K562 (cell line): ENCODE results near the gene OSBPL3. TPM values are rescaled to one million over a fixed set of nuclear protein-coding genes. Genes with fewer than 3 reads are reported as not detected.

Experiments used
- ATAC-seq: fragments of 200-7000 bp; cut with Tn5 transposase; 3 replicates; pipeline ENCODE4 v1.9.1; 2020; ENCODE audit warnings: moderate library complexity
- BruUV-seq: library from RNA; stranded (reverse); fragments of 400-500 nt; replicated peaks from 2 replicates; lab custom pipeline; 2021; lab: Mats Ljungman, UMichigan
- CTCF ChIA-PET: fragments of 300-600 bp; formaldehyde crosslinking; extraction: SDS; loops from one replicate; lab custom pipeline; 2021; ENCODE audit warnings: low intra/inter-chr PET ratio; lab: Yijun Ruan, JAX
- POLR2A ChIA-PET: fragments of 300-600, 350-650 bp; sonication (Branson Sonifier 250); formaldehyde crosslinking; extraction: SDS; loops from one replicate; lab custom pipeline; 2021; ENCODE audit warnings: antibody characterized with exemption, inconsistent platforms; lab: Yijun Ruan, JAX
- DNase-seq, 4 experiments: peaks; one replicate each; pipeline versions ENCODE4 v3.0.0 to v3.0.0-alpha.2; 2011 to 2018; ENCODE audit warnings: low spot score in 3 of 4, mixed read lengths in 3 of 4; ENCODE audit errors: extremely low read depth in 1 of 4
- FAIRE-seq: peaks from 2 replicates; lab custom pipeline; 2011; peaks lifted over from hg19 to GRCh38; lab: Jason Lieb, UNC
- H2AFZ ChIP-seq: 2 replicates; pipeline ENCODE4 v1.6.0; 2011; ENCODE audit warnings: low read depth, low read length, control low read depth, inconsistent platforms
- H3K27ac ChIP-seq: fragments of 200-600 bp; 3 replicates; pipeline ENCODE4 v1.8.0; 2011; ENCODE audit warnings: low read depth, mild to moderate bottlenecking, control low read depth, inconsistent platforms, low read length, moderate library complexity, mixed read lengths; ENCODE audit errors: extremely low read depth
- H3K27me3 ChIP-seq, 2 experiments: fragments of 300-600 bp in 1 of 2; 2 replicates in 1 of 2; 3 replicates in 1 of 2; pipeline versions ENCODE4 v1.6.0 to v1.8.0; 2011; ENCODE audit warnings: inconsistent platforms in 2 of 2, low read length in 2 of 2, mild to moderate bottlenecking in 1 of 2, mixed read lengths in 1 of 2, moderate library complexity in 1 of 2; ENCODE audit not compliant: control insufficient read depth in 2 of 2, insufficient read depth in 2 of 2
- H3K36me3 ChIP-seq: fragments of 300-600 bp; 3 replicates; pipeline ENCODE4 v1.8.0; 2011; ENCODE audit warnings: mild to moderate bottlenecking, low read length, inconsistent platforms; ENCODE audit not compliant: control insufficient read depth, insufficient read depth
- H3K4me1 ChIP-seq, 2 experiments: fragments of 200-600 bp in 1 of 2; replicated peaks in 1 of 2; 2 replicates in 1 of 2; 3 replicates in 1 of 2; pipeline versions ENCODE4 v1.5.1 to v1.8.0; 2011; ENCODE audit warnings: inconsistent platforms in 2 of 2, low read length in 2 of 2, mild to moderate bottlenecking in 1 of 2, mixed read lengths in 1 of 2, moderate library complexity in 1 of 2; ENCODE audit not compliant: control insufficient read depth in 2 of 2, insufficient read depth in 2 of 2
- H3K4me2 ChIP-seq: 2 replicates; pipeline ENCODE4 v1.6.1; 2011; ENCODE audit warnings: low read length, control low read depth, inconsistent platforms, mixed read lengths; ENCODE audit not compliant: insufficient read depth
- H3K4me3 ChIP-seq: fragments of 200-600 bp; sonication (generic), shearing (Covaris generic); 2 replicates; pipeline ENCODE4 v1.5.1; 2016; ENCODE audit warnings: control low read depth, inconsistent platforms
- H3K79me2 ChIP-seq: fragments of 200-600 bp; 3 replicates; pipeline ENCODE4 v1.8.0; 2011; ENCODE audit warnings: low read length, inconsistent platforms; ENCODE audit not compliant: control insufficient read depth, insufficient read depth
- H3K9ac ChIP-seq, 2 experiments: 2 replicates each; pipeline versions ENCODE4 v1.6.0 to v1.6.1; 2011; ENCODE audit warnings: low read depth in 2 of 2, low read length in 2 of 2, control low read depth in 1 of 2, inconsistent platforms in 1 of 2, mild to moderate bottlenecking in 1 of 2, mixed read lengths in 1 of 2; ENCODE audit not compliant: insufficient read depth in 1 of 2
- H3K9me1 ChIP-seq: one replicate; pipeline ENCODE4 v1.6.0; 2011; ENCODE audit warnings: inconsistent platforms, mild to moderate bottlenecking, low read length, moderate library complexity; ENCODE audit not compliant: control insufficient read depth, insufficient read depth
- H3K9me3 ChIP-seq: replicated peaks from 2 replicates; pipeline ENCODE4 v1.5.1; 2011; ENCODE audit warnings: low read depth, low read length, inconsistent platforms; ENCODE audit not compliant: control insufficient read depth, insufficient read depth
- H4K20me1 ChIP-seq: replicated peaks from 2 replicates; pipeline ENCODE4 v1.6.1; 2011; ENCODE audit warnings: low read length, inconsistent platforms, mixed read lengths; ENCODE audit not compliant: control insufficient read depth, insufficient read depth
- CLOCK ChIP-seq: fragments of 250-450 bp; sonication (Bioruptor Pico); IDR thresholded peaks from 2 replicates; pipeline ENCODE4 v1.4.0; 2020; ENCODE audit warnings: mild to moderate bottlenecking, moderate library complexity, borderline replicate concordance
- CREB1 ChIP-seq, 2 experiments: sonication (generic) in 1 of 2; formaldehyde crosslinking in 1 of 2; IDR thresholded peaks; 2 replicates each; pipeline versions ENCODE4 v1.6.1 to v1.8.0; 2012 to 2022; ENCODE audit warnings: inconsistent platforms in 1 of 2, mild to moderate bottlenecking in 1 of 2, missing genetic modification reagents in 1 of 2, moderate library complexity in 1 of 2
- FOXK2 ChIP-seq, 2 experiments: fragments of 450-650 bp; IDR thresholded peaks in 1 of 2; conservative IDR thresholded peaks in 1 of 2; 2 replicates each; pipeline ENCODE4 v1.6.1; 2016; ENCODE audit warnings: low read depth in 2 of 2, mild to moderate bottlenecking in 1 of 2
- MEIS2 ChIP-seq: fragments of 450-650 bp; IDR thresholded peaks from 2 replicates; pipeline ENCODE4 v1.6.1; 2014; ENCODE audit warnings: mild to moderate bottlenecking; ENCODE audit not compliant: partially characterized antibody
- NR0B1 ChIP-seq: fragments of 450-650 bp; IDR thresholded peaks from one replicate; pipeline ENCODE4 v1.6.1; 2018; ENCODE audit warnings: mild to moderate bottlenecking, moderate library complexity; ENCODE audit not compliant: partially characterized antibody
- PBX2 ChIP-seq, 2 experiments: IDR thresholded peaks in 1 of 2; conservative IDR thresholded peaks in 1 of 2; 2 replicates each; pipeline ENCODE4 v1.6.1; 2016; ENCODE audit warnings: low read depth in 2 of 2, mild to moderate bottlenecking in 1 of 2, missing compliant biosample characterization in 1 of 2, missing genetic modification characterization in 1 of 2, moderate library complexity in 1 of 2
- RAD51 ChIP-seq: fragments of 450-650 bp; IDR thresholded peaks from 2 replicates; pipeline ENCODE4 v1.7.1; 2016; ENCODE audit warnings: low read depth, mild to moderate bottlenecking, borderline replicate concordance
- USF1 ChIP-seq: sonication (generic); formaldehyde crosslinking; IDR thresholded peaks from 2 replicates; pipeline ENCODE4 v1.9.0; 2022; ENCODE audit warnings: mild to moderate bottlenecking, missing genetic modification reagents
- ZBTB34 ChIP-seq: fragments of 250-450 bp; sonication (Bioruptor Pico); IDR thresholded peaks from 2 replicates; pipeline ENCODE4 v1.8.0; 2021; ENCODE audit warnings: mild to moderate bottlenecking, moderate library complexity
- ZFX ChIP-seq: sonication (generic); formaldehyde crosslinking; IDR thresholded peaks from 2 replicates; pipeline ENCODE4 v1.8.0; 2022; ENCODE audit warnings: mild to moderate bottlenecking, missing genetic modification reagents, moderate library complexity
- ZNF764 ChIP-seq: fragments of 250-450 bp; sonication (Bioruptor Pico); IDR thresholded peaks from 2 replicates; pipeline ENCODE4 v1.4.0; 2020; ENCODE audit warnings: low read depth, mild to moderate bottlenecking, moderate library complexity
- WGBS: fragments of 100-300 bp; shearing (Covaris generic); methylation state at CpG from one replicate; pipeline ENCODE4 v1.1.6; 2016; ENCODE audit warnings: low coverage, mixed read lengths; ENCODE audit not compliant: insufficient coverage; ENCODE audit errors: missing lambda C conversion rate; 5-methylcytosine and 5-hydroxymethylcytosine counted together
- in situ Hi-C: fragments of 300-500 bp; cut with MboI; formaldehyde crosslinking; loops from 4 replicates; pipeline ENCODE4 v1.15.0; 2018; ENCODE audit warnings: inconsistent platforms, mixed read lengths
- intact Hi-C: fragments of 100-400 bp; cut with micrococcal nuclease; formaldehyde crosslinking; loops from 2 replicates; pipeline ENCODE4 v1.14.2; 2022
- polyA plus RNA-seq, 8 experiments: library from polyadenylated mRNA; depleted of rRNA in 4 of 8; stranded (reverse) in 5 of 8; unstranded in 3 of 8; fragments of >200 nt; fragmentation: Nextera tagmentation in 2 of 8; fragmentation: Illumina TruSeq in 1 of 8; extraction: Ambion mirVana in 2 of 8; extraction: Trizol in 1 of 8; gene quantifications; 2 replicates each; pipeline versions ENCODE4 v1.2.1 to v1.2.3, GENCODE V29; 2011 to 2014; ENCODE audit warnings: inconsistent platforms in 1 of 8, missing spikeins in 1 of 8
- total RNA-seq, 7 experiments: library from RNA; depleted of rRNA in 6 of 7; stranded (reverse); fragments of >200 nt in 6 of 7; fragmentation: Illumina TruSeq in 2 of 7; extraction: Trizol in 2 of 7; gene quantifications; 2 replicates each; pipeline versions ENCODE4 v1.2.1 to v1.2.3, GENCODE V29; 2011 to 2021; ENCODE audit warnings: low replicate concordance in 1 of 7

Gene OSBPL3
- total and polyA plus RNA-seq, 9 of the 15 experiments (the other 6 are each of a cell fraction or from before 2014, with no cell fraction given), result 4.8 to 37.2 (median 26.5) TPM

GRCh38 chr7:24921362-24921679, 58.7 kb downstream of the OSBPL3 start:
- H3K36me3 ChIP-seq, result 0 out of 3 replicates have a peak, but pooled peaks cover 3% of the 10 kb centered on the region
- H4K20me1 ChIP-seq, result no peaks in the 10 kb centered on the region
- no peak overlapping the region for H3K9ac ChIP-seq
- in situ Hi-C loops, result no loop called here
- WGBS, result 17% methylated on average over 3 of the region's 3 CpGs
- FAIRE-seq (no peak), DNase-seq (peak in 2 of 4 experiments; percentile 27 to 56), ATAC-seq (peak; percentile 23)
- no TSS peak for BruUV-seq
- peak overlapping the region; percentile 13; the same call in 1 of the 2 replicates for H3K4me2 ChIP-seq
- peaks cover 98% of the 10 kb centered on the region for H3K79me2 ChIP-seq
- POLR2A ChIA-PET, result interaction anchor here (0.5 to 1.5 kb wide), 4 partner anchors 10 to 48 kb away, joined by 3 to 4 read pairs (median 4); no protein-coding TSS in a partner anchor
- H3K27ac ChIP-seq, result peak overlapping the region; percentile 19; the same call in 2 of the 3 replicates
- H3K27me3 ChIP-seq, result no peaks in the 10 kb centered on the region
- H3K9me3 ChIP-seq, result no peaks in the 10 kb centered on the region
- H3K4me3 ChIP-seq, result no peak overlapping the region
- H3K4me1 ChIP-seq, result peaks cover 18 to 73% of the 10 kb centered on the region in 2 experiments
- no peaks in the 10 kb centered on the region for H3K9me1 ChIP-seq
- intact Hi-C loops, result no loop called here
- CTCF ChIA-PET, result no interaction called here
- no peak overlapping the region for H2AFZ ChIP-seq
- TF ChIP-seq FOXK2 (conservative IDR thresholded peaks at IDR 0.05 in 1 of 2, IDR thresholded peaks at IDR 0.05 in 1 of 2; ENCODE audit: low read depth in 2 of 2) (0 out of 4 replicates have a peak, but pooled peaks of 1 of the 2 experiments have one; percentile 26), NR0B1 (no peak), PBX2 (CRISPR knock-in tag; IDR thresholded peaks at IDR 0.05; ENCODE audit: low read depth) (no peak), PBX2 (tag; conservative IDR thresholded peaks at IDR 0.05; ENCODE audit: low read depth) (peak; percentile 86), ZFX (CRISPR knock-in tag) (peak; percentile 40; the same call in 1 of the 2 replicates), CLOCK (CRISPR knock-in tag) (no peak), CREB1 (IDR thresholded peaks at IDR 0.05) (no peak), CREB1 (CRISPR knock-in tag; IDR thresholded peaks at IDR 0.05) (0 out of 2 replicates have a peak, but pooled peaks have one; percentile 20), RAD51 (peak; percentile 59; the same call in 1 of the 2 replicates), ZBTB34 (CRISPR knock-in tag) (no peak), MEIS2 (peak; percentile 95), ZNF764 (no peak), USF1 (CRISPR knock-in tag) (peak; percentile 75)
